GM18505 (cell line): ENCODE measurements around the gene LRCH1.

Experiments
- ATAC-seq: cut with Tn5 transposase; IDR thresholded peaks from one replicate; pipeline ENCODE4 v1.9.1; 2021; ENCODE audit not compliant: unreplicated experiment
- POLR2A ChIP-seq: IDR thresholded peaks from 4 replicates; pipeline ENCODE4 v1.6.1; 2011; ENCODE audit warnings: borderline replicate concordance; ENCODE audit not compliant: insufficient read depth, insufficient read length; ENCODE audit errors: extremely low read depth

LRCH1 gene

DNA sequence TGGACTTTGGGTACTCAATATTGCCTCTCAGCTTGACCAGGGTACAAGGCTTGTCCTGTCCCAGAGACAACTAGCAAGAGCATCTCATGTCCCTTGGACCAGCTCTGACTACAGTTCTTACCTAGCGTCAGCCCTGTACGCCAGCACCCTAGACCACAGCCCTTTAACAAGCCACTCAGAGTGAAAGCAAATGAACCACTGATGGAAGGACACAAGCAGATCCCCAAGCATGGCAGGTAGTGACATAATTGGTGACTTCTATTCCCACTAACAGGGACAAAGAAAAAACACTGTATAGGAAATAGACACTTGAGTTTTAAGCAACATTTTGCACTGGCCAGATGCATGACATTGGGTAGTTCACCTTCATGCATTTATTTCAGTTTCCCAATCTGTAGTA is 8.8 kb upstream of the LRCH1 start:
- peak; percentile 83 for ATAC-seq

DNA sequence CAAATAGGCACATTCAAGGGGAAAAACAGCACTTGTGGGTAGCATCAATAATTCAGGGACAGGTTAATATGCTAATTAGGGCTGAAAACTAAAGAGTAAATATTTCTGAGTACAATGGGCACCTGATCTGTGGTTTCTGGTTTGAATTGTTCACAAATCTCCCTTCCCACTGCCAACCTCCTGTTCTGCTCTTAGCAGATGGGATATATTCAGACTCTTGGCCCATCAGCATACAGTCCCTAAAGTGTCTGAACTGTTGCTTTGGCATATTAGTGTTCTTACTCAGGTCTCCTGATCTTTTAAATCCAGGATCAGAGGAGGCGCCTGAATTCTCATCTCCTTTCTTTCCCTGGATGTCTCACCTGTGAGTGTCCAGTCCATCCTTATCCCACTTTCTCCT is 8.2 kb upstream of the LRCH1 start:
- ATAC-seq, result peak; percentile 10
- TF ChIP-seq POLR2A, result no peak

More for the DNA sequence above, 8.8 kb upstream of the LRCH1 start:
- TF ChIP-seq POLR2A, result no peak

DNA sequence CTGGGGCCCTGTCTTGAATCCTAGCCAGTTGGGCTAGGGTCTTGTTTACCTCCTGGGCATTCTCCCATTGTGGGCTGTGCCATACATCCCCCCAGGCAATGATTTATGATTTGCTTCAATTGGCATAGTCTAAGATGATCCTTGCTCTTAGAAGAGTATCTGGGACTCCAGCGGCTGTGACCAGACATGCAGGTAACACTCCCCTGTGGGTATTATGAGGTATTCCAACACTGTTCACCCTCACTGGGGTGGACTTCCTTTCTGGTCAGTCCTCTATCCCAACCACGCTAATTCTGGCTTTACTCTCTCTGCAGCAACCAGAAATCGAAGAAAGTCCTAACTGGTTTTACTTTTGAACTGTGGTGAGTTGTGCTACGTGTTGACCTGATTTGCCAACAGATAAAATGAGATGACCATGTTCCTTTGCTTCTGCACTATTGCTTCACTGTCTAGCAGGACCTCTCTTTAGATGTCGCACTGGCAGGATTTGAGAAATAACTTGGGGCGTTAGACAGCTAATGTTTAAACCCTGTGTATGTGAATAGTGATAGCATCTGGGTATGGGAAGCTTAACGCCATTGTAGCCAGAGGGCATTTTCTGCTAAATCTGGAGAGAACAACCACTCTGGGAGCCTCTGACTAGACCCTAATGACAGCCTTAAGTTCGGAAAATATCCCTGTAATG is 6.7 kb upstream of the LRCH1 start:
- no peak for ATAC-seq
- TF ChIP-seq POLR2A, result no peak

DNA sequence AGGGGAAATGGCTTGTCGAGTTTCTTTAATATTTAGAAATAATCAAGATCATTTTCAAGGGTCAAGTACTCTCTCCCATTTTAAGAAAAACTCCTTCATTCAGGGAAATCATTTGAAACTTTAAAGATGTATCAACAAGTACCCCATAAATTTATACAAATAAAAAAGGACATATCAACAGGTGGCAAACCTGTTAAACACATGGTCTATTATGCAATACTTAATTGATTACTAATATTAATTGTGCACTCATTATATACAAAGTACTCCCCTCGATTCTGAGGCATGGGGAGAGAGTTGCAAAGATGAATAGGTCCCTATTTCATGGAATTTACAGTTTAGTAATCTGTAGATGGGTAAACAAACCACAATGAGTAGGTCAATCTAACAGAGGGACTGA is 2.1 kb upstream of the LRCH1 start:
- no peak for ATAC-seq
- TF ChIP-seq POLR2A, result no peak

DNA sequence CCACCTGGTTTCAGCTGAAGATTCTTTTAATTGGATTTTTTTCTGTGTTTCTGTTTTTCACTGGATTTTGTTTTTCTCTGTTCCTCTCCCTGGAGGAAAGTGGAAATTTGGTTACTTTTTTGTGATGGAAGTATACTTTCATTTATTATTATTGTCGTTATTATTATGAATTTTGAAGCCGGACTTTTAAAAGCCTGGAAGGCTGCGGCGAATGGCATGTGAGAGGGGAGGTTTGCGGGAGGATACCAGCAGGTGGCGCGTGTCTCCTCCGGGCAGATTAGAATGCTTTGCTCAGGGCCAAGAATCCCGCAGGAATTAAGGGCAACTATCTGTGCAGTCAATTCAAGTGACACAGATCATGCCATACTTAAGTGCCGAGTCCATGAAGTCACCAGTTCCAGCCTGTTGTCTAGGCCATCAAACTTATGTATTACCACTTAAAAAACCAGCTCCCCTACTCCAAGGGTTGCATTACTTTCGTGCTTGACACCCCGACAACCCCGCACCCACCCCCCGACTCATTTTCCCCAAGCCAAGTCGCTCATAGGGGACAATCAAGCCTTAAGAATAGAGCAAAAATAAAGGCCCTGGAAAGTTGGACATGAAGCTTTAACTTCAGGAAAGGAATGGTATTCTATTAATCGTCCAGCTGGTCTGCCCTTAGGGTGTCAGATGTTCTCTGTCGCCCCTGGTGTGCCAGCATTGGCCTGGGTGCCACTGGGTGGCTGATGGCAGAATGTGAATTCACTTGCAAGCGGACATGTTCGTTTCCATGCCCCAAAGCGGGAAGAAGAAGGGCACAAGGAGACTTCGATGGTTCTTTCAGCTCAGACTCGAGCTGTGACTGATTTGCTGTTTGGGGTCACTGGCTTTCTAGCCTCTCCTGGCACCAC is 1.3 kb upstream of the LRCH1 start:
- TF ChIP-seq POLR2A, result no peak
- ATAC-seq, result no peak

DNA sequence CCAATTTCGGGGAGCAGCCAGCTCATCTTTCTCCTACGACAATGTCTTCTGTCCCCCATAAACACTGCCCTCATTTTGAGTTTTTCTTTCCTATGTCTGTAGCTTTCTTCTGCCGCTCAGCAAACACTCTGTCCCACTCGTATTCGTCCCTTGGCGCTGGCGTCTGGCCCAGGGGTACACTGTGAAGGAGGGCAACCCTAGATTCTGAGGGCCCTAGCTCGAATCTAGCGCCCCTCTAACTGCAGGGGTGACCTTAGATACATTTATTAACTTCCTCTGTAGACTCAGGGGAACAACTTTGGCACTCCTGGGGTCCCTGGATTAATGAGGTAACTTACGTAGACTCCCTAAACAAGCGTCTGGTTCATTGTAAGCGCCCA is 677 bp upstream of the LRCH1 start:
- ATAC-seq, result no peak
- no peak for TF ChIP-seq POLR2A

DNA sequence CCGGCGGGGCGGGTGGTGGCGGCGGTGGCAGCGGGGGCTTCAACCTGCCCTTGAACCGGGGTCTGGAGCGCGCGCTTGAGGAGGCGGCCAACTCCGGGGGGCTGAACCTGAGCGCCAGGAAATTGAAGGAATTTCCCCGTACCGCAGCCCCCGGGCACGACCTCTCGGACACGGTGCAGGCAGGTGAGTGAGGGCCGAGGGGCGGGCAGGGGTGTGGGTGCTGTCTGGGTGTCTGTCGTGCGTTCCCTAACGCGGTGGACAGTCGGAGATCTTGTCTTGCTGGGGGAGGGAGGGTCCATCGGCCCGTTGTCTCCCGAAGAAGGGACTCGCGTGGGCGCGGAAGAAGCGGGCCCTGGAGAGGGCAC is 533 bp downstream of the LRCH1 start:
- no peak for TF ChIP-seq POLR2A
- peak; percentile 5 for ATAC-seq

DNA sequence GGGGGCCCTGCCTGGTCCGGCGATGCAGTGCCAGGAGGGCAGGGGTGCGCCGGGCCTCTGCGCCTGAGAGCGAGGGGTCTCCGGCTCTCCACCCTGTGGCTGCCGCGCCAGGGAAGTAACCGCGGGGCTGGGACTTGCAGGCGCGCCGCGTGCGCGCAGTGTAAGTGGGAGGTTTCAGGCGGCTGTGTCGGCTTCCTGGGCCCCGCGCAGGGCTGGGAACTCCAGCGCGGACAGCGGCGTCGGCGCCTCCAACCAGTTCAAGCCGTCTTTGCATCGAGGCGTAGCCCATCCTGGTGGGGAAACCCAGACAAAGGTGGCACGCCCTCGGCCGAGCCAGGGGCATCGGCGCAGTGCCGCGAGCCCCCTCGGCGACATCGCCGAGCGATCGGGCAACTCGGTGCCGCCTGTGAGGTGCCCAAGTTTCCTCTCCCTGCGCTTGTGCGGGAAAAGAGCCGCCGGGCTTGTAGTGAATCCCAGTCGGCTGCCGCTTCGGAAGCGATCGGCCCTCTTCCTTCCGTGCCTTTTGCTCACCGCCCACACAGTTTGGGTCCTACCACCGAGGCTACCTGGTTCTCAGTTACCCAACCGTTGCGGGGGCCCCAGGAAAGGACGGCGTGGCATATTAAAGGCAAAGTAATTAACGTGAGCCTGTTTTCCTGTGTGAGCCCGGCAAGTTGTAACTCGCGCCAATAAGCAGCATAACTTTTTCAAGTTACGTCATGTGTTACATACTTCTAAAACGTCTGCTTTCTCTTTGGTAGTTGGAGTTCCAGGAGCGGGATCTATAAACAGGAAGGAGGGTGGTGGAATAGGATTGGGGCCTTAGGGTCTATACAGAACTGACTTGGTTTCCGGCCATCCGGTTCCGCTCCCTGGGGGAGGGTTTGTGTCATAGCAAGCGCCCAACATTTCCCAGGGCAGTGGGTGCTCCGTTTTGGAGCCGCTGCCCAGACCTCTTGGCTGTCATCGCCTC is 1.2 kb downstream of the LRCH1 start:
- TF ChIP-seq POLR2A, result peak; percentile 55

DNA sequence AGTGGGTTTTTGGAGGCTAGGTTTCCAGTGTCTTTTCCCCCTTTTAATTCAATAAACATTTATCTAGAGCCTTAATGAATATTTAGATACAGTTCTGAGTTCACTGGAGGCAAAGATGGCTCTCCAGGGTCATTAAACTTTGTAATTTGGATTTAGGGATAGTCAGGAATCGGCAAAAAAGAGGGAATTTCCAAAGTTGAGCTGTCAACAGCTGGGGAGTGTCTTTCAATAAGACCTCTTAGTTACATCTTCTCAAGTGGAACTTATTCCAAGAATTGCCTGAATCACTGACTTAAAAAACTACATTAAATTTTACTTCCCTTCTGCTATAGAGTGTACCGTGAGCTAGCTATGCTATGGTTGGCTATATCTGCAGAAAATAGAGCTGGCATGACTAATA is 2.0 kb downstream of the LRCH1 start:
- ATAC-seq, result no peak
- no peak for TF ChIP-seq POLR2A

More for the DNA sequence above, 1.2 kb downstream of the LRCH1 start:
- ATAC-seq, result peak; percentile 40

DNA sequence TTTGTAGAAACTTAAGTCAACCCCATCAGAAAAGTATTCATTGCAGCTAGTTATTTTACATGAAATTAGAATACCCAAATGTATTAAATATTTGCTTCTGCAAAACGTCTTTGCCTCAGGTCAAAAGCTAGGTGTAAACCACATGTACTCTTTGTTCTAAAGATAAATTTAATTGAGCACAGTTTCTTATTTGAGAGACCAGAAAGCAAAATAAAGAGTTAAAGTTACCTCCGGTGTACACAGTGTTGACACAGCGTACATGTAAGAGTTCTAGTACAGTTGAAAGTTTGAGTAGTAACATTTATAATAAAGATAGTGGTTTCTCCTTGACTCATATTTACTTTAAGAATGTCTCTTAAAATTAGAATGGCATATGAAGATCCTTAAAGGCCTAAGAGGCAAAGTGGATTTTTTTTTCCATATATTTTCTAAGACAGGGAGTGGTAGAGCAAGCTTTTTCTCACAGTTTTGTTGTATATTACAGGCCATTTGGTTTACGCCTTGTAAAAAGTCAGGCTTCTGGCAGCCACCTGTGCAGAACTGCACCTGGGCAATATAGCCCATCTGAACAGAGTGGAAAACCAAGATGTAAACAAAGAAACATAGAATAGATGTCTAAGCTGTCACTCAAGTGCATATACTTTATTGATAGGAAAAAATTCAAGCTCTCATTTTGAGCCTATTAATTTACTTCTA is 2.9 kb downstream of the LRCH1 start:
- TF ChIP-seq POLR2A, result no peak
- no peak for ATAC-seq

DNA sequence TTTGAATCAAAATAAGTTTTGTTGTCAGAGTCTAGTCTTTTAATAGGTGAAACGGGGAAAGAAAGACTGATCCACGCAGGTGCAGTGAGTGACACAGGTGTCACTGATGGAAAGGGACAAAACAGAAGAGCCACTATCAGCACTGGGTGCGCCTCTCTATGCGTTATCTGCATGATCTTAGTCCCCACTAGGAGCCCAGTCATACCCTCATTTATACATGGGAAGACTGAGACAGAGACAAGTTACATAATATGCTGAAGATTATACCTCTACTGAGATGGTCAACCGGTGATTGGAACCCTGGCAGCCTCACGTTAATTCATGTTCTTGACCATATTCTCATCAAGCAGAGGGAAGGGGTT is 3.4 kb downstream of the LRCH1 start:
- no peak for ATAC-seq
- TF ChIP-seq POLR2A, result no peak

DNA sequence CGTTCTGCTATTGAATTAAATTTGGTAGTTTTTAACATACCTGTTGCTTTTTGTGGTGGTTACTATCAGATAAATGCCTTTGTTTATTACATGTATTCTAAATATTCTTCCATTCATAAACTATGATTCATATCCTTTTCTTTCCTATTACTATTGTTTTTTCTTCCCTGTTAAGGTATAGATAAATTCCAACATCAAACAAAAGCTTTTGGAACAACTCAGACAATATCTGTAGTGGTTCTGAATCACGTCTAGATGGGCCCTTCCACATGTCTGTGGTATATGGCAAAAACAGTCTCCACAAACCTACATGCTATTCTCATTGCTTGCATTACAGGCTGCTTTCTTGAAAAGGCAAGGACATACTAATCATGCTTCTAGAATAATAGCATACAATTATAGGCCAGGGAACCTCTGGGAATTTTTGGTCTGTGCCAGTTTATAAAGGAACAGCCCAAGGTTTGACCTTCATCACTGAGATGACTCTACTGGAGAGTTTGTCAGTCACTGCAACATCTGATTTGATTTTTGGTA is 6.4 kb downstream of the LRCH1 start:
- no peak for ATAC-seq
- no peak for TF ChIP-seq POLR2A
